CD4-positive, alpha-beta T cell treated with Interleukin-1 beta for 1 hour (primary cell): Measurements from ENCODE around the gene ZIC3.
"Not testable (repeated sequence)": the region's sequence is repeated elsewhere in the genome, so short reads cannot be mapped to it uniquely, and the experiment has no call there.

Experiments
- DNase-seq, 2 donors: peaks; one replicate each; pipeline ENCODE4 v3.0.0-alpha.2; 2020 to 2022

ZIC3 gene

DNA sequence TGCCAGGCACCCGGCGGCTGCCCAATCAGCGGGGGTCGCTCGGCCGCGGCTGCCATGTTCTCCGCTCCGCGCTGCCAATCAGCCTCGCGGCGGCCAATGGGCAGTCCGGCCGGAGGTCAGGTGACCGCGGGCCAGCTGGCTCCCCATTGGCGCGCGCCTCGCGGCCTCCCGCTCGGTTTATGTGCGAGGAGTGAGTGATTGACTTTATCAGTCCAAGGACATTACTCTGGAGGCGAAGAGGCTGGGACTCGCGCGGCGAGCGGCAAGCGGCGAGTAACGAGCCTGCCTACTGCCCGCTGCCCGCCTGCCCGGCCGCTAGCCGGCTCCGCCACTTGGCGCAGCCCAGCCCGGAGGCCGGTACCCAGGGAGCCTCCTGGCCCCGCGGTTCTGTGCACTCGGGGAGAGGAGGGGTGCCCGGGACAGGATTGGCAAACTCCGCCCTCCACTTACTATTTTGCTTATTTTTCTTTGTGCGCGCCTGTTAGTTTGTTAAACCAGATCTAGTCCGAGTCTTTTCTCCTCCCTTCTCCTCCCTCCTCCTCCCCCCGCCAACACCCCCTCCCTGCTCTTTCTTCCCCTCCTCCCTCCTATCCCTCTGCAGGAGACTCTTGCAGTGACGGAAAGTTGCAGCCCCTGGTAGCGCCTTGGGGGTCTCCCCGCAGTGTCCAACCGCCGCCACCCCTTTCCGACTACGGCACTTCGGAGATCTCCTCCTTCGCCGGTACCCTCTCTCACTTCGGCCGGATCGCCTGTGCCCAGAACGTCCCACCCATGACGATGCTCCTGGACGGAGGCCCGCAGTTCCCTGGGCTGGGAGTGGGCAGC, at the start of gene ZIC3:
Gene ZIC3, plus strand, starts transcription at position 207 of the 825 bp plus-strand sequence. Its CDS starts 565 bp downstream, at position 772.
- no peak for DNase-seq

GRCh38 chrX:137519459-137519858, 46.5 kb upstream of the ZIC3 start:
- DNase-seq = no peak

DNA sequence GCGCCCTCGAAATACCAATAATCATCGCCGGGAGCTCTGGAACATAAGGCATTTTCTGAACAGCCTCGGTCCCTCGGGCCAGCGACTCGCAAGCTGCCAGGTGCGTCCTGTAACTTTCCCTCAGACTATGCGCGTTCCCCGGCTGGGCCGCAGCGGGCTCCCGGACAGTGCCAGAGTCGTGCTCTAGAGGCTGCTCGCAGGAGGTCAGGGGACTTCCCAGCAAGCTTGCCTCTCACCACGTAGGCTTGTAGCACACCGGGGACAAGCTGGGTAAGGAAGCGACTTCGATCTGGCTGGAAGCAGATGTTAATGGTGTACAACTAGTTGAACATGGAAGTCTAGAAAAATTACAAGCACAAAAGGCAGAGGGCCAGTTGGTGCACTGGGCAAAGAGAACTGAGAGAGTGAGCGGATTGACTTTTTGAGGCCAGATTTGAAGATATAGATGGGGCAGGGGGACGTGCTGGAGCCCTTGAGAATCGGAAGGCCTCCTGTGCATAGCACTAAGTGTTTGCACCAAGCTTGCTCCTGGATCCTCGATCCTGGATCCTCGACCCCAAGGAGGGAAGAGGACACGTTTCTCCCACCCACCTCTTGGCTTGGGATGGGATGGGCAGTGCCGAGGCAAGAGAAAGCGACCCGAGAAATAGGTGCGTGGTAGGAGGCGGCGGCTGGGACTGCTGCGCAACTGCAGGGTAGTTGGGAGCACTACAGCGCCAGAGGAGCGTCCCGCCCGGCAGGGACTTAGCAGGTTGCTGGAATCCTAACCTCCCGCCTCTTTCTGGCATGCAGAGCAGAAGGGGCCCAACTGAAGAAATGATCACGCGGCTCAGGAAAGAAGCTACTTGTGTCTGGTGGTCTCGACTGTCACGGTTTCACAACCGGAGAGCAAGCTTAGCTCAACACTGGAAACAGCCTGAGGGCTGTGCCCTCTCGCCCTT, 19.9 kb upstream of the ZIC3 start:
- DNase-seq = no peak

DNA sequence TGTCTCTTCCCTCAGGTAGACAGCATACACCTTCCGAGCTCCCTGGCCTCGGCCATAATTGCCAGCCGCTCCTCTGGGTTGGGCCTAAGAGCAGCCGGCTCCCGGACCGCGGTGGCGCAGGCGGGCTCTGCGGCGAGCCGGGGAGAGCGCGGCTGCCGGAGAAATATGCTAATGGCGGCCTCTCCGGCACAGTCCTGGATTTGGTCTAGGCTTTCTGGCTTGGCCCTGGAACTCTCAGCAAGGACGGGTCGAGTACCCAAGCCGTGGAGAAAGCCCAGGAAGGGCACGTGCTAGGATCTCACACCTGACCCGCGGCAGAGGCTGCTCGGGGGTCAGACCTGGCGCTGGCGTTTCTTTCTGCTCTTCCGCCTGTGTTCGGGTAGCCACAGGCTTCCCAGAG, 18.6 kb upstream of the ZIC3 start:
- no peak for DNase-seq

DNA sequence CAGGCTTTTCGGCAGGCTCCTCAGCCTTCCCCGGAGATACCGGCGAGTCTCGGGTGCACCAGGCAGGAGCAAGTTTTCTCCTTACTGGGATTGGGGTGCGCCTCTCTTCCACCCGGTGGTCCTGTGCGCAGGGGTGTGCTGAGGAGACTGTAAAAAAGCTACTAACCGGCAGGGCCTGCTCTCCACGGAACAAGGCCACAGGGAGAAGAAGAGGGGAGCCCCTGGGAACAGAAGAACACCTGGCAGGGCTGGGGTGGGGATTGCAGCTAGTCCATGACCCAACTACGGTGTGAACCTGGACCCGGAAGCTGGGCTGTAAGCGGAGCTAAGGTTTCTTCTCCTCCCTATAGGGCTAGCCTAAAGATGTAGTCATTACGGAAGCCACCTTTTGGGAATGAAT, 17.7 kb upstream of the ZIC3 start:
- DNase-seq = no peak

DNA sequence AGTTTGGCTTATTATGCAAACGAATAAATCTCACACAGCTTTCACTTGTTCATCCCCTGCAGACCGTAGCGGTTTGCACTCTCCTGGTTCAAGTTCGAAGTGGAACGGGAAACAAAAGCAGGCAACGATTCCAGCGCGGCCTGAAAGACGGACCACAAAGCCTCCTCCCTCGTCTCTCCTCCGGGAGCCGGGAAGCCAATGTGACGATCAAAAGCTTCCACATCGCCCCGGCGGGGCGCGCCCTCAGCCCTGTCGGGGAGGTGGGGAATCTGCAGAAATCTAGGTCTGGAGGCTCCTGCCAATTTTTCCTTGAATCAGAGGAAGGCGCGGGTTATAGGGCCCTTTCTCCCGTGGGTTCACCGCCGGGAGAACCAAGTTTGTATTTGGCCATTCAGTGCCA, 16.9 kb upstream of the ZIC3 start:
- no peak for DNase-seq

DNA sequence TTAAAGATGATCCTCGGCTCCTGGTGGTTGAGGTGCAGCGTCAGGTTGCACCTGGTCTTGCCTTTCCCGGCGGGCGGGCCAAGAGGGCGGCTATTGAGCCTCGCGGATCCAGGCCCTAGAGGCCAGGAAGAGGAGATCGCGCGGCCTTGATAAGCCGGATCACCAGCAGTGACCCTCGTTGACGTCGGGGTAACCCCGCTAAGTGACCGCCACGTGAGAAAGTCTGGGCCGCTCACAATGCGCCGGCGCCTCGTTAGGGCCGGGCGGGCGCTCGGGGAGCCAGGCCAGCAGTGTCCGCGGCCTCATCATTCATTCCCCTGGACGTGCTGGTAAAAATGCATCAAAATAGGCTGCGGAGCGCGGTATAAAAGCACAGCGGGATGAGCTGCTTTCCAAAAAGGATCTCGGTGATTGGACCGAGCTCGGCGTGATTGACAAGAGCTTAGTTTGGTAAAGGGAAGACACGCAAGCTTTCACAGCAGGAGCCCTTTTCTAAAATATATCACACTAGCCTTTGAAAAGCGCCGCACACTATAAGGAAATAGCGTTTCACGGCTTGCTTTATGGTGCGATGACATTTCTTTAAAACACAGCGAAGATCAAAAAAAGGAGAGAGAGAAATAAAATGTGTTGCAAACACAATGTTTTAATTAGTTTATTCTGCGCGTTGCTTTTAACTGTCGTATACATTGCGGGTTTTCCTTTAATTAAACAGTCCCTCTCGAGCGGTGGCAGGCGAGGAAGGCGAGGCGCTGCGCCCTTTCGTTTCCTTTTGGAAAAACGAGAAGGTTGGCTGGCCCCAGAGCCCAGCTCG, 15.9 kb upstream of the ZIC3 start:
- DNase-seq = no peak

DNA sequence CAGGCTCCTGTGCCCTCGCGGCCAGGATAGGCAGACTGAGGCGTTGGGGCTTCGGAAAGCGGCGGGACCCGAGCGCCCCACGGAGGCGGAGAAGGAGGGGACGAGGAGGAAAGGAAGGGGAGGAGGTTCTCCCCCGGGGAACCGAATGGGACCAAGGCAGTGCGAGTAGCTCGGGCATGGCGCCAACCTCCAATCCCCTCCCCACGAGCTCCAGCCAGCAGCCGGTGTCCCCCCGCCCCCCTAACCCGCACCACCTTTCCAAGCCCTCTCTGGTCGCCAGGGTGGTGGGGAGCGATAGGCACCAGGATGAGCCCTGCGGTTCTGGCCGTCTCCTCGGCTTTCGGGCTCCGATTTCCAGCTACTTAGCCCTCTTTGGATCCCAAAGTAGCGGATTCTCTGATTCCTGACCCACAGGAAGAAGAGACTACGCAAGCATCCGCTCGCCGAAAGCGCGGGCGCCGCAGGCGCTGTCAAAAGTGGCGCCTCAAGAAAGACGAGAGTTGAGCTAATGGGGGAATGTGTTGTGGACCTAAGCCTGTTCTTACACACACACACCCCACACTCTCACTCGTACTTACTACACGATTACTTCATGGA, 15.2 kb upstream of the ZIC3 start:
- no peak for DNase-seq

GRCh38 chrX:137552098-137552497, 13.8 kb upstream of the ZIC3 start:
- not testable (repeated sequence) for DNase-seq

GRCh38 chrX:137562096-137562495, 3.8 kb upstream of the ZIC3 start:
- DNase-seq = no peak

- DNase-seq = no peak
Measured at GRCh38 chrX:137563681-137564651, 2.0 kb upstream of the ZIC3 start.

DNA sequence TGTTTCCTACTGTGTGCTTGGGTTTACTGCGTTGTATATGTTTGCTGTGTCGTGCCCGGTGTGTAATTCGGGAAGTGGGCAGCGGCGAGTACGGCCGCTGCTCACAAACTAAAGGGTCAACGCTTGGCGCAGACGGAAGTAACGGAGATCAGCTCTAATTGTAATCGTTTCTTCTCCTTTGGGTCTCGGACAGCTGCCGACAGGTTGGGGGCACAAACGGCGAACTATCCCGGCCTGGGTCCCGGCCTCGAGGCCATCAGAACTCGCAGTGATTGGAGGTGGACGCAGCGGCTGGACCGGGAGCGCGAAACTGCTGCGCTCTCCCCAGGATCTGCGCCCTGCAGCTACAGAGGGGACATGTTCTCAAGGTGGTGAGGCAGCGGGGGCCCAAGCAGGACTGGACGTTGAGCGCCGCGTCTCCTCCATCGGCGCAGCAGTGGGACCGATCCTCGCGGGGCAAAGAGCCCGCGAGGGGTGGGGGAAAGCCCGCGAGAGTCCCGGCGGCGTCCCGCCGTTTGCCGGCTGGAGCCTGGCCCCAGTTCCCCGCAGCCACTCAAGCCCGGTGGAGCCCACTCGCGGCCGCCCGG, 516 bp upstream of the ZIC3 start:
- no peak for DNase-seq

- no peak for DNase-seq
Measured at GRCh38 chrX:137566746-137567679, 1.1 kb downstream of the ZIC3 start.

- DNase-seq = no peak
Measured at GRCh38 chrX:137567682-137568232, 1.8 kb downstream of the ZIC3 start.

GRCh38 chrX:137568741-137569469, 3.0 kb downstream of the ZIC3 start:
- no peak for DNase-seq

DNA sequence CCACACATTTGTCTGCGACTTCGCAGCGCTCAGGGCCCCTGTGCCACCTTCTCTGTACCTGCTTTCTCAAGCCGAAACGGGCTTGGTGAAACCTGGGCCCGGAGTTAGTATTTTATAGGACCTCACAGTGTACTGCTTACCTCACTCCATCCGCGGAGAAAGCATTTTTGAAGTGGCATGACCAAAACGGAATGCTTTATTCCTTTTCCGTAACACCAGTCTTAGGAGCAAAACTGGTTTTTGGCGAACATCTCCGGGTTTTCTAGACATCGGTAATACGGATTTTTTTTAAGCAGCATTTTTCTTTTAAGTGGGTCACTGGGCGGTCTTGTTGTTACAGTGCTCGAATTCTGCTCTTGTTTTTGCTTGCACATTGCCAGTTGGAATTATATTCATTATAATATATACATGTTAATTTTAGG, 3.6 kb downstream of the ZIC3 start:
- DNase-seq = no peak

- no peak for DNase-seq
Measured at GRCh38 chrX:137573324-137574101, 7.6 kb downstream of the ZIC3 start.
